Thyroid gland (tissue), 4 donors: ENCODE data around the gene CASP10.

Experiments
- CTCF ChIP-seq, 6 experiments: fragments of 200-600 bp in 3 of 6; fragments of 450-650 bp in 3 of 6; sonication (generic) in 3 of 6; IDR thresholded peaks; one replicate each; pipeline ENCODE4 v1.5.1; 2016 to 2019; ENCODE audit warnings: antibody characterized with exemption in 6 of 6, mild to moderate bottlenecking in 2 of 6, inconsistent platforms in 1 of 6, moderate library complexity in 1 of 6
- POLR2A ChIP-seq, 2 donors: fragments of 450-650 bp; IDR thresholded peaks; one replicate each; pipeline ENCODE4 v1.6.1; 2017; ENCODE audit warnings: antibody characterized with exemption in 2 of 2, mild to moderate bottlenecking in 2 of 2, moderate library complexity in 1 of 2

GRCh38 chr2:201271917-201272316, 89.0 kb downstream of the CASP10 start:
- no peak for TF ChIP-seq CTCF (IDR thresholded peaks at IDR 0.05)
- no peak for TF ChIP-seq POLR2A (IDR thresholded peaks at IDR 0.05)
